A549 (cell line): ENCODE measurements around the gene TRIOBP.

Source experiments
- CTCF ChIP-seq: fragments of >200 bp; sonication (Bioruptor Twin); formaldehyde crosslinking; IDR thresholded peaks from 3 replicates; pipeline ENCODE4 v1.5.1; 2016
- E2F6 ChIP-seq: IDR thresholded peaks from 2 replicates; pipeline ENCODE4 v1.6.1; 2012; ENCODE audit warnings: low read depth, borderline replicate concordance
- ESRRA ChIP-seq: fragments of 150-350 bp; IDR thresholded peaks from 2 replicates; pipeline ENCODE4 v1.6.1; 2014; ENCODE audit warnings: mild to moderate bottlenecking, low read length, borderline replicate concordance
- HDAC2 ChIP-seq: fragments of 200-600 bp; sonication (generic); IDR thresholded peaks from 2 replicates; pipeline ENCODE4 v1.6.1; 2016
- MAX ChIP-seq: IDR thresholded peaks from 2 replicates; pipeline ENCODE4 v1.6.1; 2012
- POLR2AphosphoS2 ChIP-seq: conservative IDR thresholded peaks from 2 replicates; pipeline ENCODE4 v1.6.1; 2012; ENCODE audit warnings: low read length, improper control_type of control experiment, inconsistent platforms
- RNF2 ChIP-seq: fragments of 200-600 bp; sonication (generic); IDR thresholded peaks from 2 replicates; pipeline ENCODE4 v1.6.1; 2016; ENCODE audit warnings: low read depth, mild to moderate bottlenecking, antibody characterized with exemption, moderate library complexity, borderline replicate concordance
- ZC3H11A ChIP-seq: fragments of 450-650 bp; IDR thresholded peaks from 2 replicates; pipeline ENCODE4 v1.6.1; 2014; ENCODE audit warnings: antibody characterized with exemption, mild to moderate bottlenecking
- ZSCAN20 ChIP-seq: fragments of 250-450 bp; sonication (Bioruptor Pico); IDR thresholded peaks from 2 replicates; pipeline ENCODE4 v1.8.0; 2022; ENCODE audit warnings: mild to moderate bottlenecking, moderate library complexity

GRCh38 chr22:37742376-37743171 lies 45.7 kb downstream of the TRIOBP start:
- TF ChIP-seq CTCF = no peak
- no peak for TF ChIP-seq POLR2AphosphoS2
- TF ChIP-seq HDAC2 = no peak
- no peak for TF ChIP-seq ESRRA
- no peak for TF ChIP-seq E2F6
- no peak for TF ChIP-seq ZC3H11A
- peak; percentile 34; the same call in 1 of the 2 replicates for TF ChIP-seq MAX
- TF ChIP-seq RNF2 = no peak
- TF ChIP-seq ZSCAN20 (CRISPR knock-in tag) = no peak
